HG03196 (cell line): ENCODE measurements around the gene RASGRP1.
A peak's percentile ranks its signal among the peaks of the same experiment; 100 is the strongest.
"Not testable (repeated sequence)": the region's sequence is repeated elsewhere in the genome, so short reads cannot be mapped to it uniquely, and the experiment has no call there.

Experiments used
- ATAC-seq: cut with Tn5 transposase; IDR thresholded peaks from one replicate; pipeline ENCODE4 v1.9.1; 2021; ENCODE audit not compliant: unreplicated experiment

The RASGRP1 gene

GRCh38 chr15:38564557-38565286 is at the start of gene RASGRP1:
RASGRP1 (minus strand) TSS chr15:38564814; CDS start chr15:38564628, 186 bp downstream.
- peak; percentile 69 for ATAC-seq

DNA sequence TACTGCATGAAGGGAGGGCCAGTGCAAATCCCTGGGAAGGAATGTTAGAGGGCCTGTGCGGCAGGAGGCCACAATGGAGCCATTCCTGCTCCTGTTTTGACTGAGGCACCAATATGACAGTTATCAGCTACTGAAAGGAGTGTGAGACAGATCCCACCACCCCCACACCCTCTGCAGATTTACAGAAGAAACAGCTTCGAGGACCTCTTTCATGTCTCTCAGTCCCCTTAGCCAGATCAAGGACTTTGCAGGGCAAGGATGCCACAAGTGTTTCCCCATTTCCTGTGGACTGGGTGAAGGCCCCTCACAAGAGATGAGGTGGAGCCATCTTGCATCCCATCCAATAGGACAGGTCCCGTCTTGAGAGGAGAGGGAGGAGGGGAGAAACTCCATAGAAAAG is 48.5 kb upstream of the RASGRP1 start:
- ATAC-seq = no peak

DNA sequence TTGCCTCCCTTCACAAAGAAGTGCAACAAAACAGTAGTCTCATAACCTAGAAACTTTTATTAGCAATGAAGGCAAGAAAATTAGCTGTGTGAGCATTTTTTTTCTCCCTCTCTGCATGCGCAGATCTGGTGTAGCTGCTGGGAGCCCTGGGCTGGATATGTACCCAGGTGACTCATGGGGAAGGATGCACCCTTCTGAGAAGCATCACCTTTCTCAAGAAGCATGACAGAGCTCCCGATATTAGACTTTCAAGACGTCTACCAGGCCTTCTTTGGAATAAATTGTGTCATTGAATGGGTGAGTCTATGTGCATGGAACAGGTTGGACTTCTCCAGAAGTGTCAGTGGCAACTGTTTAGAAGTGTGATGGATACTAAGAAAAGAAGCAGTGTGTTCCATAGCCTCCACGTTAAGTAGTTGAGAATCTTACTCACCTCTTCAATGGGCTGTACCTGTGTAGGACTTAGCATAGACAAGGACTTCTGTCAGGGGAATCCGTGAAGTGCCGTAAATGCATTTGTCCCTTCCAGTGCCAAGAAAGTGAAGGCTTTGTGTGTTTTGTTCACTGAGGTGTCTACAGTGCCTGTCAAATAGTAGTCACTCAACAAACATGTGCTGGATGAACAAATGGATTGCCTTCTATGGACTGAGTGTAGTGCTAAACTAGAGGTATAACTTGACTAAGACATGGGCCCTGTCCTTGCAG is 47.7 kb upstream of the RASGRP1 start:
- no peak for ATAC-seq

GRCh38 chr15:38611228-38611627 is 46.6 kb upstream of the RASGRP1 start:
- no peak for ATAC-seq

DNA sequence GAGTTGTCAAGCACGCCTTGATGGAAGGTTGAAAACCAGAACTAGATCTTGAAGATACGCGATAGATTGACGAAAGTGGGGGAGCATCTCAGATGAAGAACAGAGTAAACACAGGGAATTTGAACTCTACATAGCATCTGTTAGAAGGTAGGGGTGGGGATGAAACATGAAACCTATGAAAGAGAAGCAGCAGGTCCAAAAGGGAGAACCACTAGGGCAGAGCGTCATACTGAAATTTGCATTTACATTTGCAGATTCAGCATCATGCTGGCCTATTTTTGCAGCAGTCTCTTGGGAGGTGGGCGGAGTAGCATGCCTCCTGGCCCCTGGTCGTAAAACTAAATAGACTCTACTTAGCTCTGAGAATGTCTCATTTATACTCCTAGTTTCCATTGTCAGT is 46.1 kb upstream of the RASGRP1 start:
- ATAC-seq = no peak

GRCh38 chr15:38609097-38609738 is 44.6 kb upstream of the RASGRP1 start:
- ATAC-seq = no peak

GRCh38 chr15:38608682-38609081 is 44.1 kb upstream of the RASGRP1 start:
- no peak for ATAC-seq

DNA sequence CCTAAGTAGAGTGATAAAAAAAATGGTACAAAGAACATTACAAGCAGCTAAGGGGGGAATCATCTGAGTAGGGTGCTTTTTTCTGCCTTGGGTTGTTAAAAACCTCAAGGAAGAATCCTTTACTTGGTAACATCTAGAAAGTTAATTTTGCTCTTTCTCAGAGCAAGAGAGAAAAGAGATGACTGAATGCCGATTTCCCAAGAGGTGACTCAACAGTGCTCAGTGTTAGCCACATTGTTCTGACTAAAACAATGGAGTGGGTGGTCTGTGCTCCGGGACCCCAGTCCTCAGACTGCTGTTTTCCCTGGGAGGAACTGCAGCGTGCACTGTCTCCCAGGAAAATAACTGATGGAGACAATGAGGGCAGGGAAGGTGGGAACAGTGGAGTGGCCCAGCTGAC is 41.1 kb upstream of the RASGRP1 start:
- no peak for ATAC-seq

- ATAC-seq = no peak
Measured at GRCh38 chr15:38603672-38604071, 39.1 kb upstream of the RASGRP1 start.

GRCh38 chr15:38602910-38603670 is 38.5 kb upstream of the RASGRP1 start:
- no peak for ATAC-seq

- no peak for ATAC-seq
Measured at GRCh38 chr15:38600236-38600635, 35.6 kb upstream of the RASGRP1 start.

- ATAC-seq = no peak
Measured at GRCh38 chr15:38598749-38599148, 34.1 kb upstream of the RASGRP1 start.

DNA sequence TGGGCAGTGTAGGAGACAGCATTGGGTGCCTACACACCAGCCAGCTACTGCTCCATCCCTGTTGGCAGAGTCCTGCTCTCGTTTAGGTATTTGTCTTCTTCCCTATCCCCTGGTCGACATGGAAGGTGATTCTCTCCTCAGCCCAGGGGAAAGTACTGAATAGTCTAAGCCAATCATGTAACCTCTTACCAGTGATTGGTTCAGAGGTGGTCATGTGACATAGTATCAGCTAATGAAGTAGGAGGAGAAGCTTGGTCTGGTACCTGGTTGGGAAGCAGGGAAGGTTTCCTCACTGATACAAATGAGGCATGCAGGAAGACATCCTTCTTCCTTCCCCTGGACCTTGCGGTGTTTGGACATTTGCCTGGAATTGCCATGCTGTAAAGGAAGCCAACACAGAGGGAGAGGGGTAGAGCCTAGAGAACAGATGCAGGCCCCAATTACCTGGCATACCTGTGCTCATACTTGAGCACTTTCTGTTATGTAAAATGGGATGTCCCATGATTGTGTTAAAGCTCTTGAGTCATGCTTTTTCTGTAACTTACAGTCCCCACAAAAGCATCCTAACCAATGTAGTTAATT is 32.7 kb upstream of the RASGRP1 start:
- ATAC-seq = no peak

- no peak for ATAC-seq
Measured at GRCh38 chr15:38593524-38593923, 28.9 kb upstream of the RASGRP1 start.

DNA sequence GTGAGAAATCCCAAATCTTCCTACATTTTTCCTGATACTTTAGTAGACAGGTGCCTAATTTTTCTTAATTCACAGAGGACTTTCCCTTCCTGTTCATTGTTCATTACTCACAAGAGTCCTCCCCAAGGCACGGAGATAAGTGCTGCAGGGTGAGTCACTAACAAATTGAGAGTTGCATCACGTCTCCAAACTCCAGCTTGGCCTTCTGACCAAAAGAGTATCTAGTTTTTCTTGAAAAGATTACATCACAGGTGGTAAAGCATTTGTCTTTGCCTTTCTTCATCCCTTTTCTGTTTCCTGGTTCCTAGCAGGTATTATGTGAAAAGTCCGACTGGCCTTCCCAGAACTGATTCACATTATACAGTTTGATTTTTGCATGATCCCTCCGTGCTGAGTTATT is 24.9 kb upstream of the RASGRP1 start:
- no peak for ATAC-seq

DNA sequence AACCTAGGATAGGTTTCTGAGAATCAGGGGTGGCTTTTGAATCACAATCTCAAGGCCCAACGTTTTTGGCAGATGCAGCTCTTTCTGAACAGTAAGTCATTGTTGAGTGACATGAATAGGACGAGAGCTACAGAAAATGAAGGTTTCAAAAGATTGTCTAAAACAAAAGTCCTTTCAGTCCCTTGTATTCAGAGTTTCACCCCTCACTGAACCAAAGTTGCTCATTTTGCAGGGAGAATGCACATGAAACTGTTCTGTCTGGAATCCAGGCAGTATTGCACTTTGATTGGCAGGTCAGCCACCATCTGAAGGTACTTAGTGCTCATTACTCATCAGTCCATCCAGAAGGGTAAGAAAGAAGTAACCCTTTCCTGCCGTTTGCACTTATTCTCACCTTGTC is 24.1 kb upstream of the RASGRP1 start:
- no peak for ATAC-seq

GRCh38 chr15:38587214-38587613 is 22.6 kb upstream of the RASGRP1 start:
- ATAC-seq = no peak

GRCh38 chr15:38586005-38586404 is 21.4 kb upstream of the RASGRP1 start:
- ATAC-seq = not testable (repeated sequence)

- ATAC-seq = no peak
Measured at GRCh38 chr15:38578626-38579025, 14.0 kb upstream of the RASGRP1 start.

DNA sequence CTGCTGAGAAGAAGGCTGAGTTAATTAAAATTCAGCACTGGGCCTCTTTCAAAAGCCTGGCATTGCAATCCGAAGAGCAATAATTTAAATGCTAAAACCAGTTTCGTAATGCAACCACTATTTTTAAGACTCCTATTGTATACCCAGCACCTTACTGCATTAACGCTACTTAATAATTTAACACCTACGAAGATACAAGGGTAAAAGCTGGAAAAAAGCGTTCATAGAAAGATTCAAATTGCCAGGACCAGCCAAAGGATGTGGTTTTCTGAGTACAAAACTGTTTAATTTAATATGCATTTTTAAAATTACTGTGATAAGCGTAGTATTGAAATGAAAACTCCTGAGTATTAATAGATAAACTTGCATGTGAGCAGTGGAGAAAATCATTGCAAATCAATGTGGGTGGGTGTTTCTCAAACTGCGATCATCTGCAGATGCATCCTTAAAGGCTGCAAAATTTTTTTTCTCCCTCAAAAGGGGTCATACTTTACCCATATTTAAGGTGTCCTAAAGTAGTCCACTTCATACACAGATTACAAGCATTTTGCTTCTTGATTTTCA is 12.9 kb upstream of the RASGRP1 start:
- ATAC-seq = no peak

- ATAC-seq = no peak
Measured at GRCh38 chr15:38576837-38577236, 12.2 kb upstream of the RASGRP1 start.
